ENCODE results near the gene PRKAG2. TPM values are rescaled to one million over a fixed set of nuclear protein-coding genes. Genes with fewer than 3 reads are reported as not detected.

PRKAG2 gene
- total and polyA plus RNA-seq, 2 of the 13 experiments (the other 11 are each of a cell fraction or from before 2014, with no cell fraction given) = 0.90 to 1.3 TPM

DNA sequence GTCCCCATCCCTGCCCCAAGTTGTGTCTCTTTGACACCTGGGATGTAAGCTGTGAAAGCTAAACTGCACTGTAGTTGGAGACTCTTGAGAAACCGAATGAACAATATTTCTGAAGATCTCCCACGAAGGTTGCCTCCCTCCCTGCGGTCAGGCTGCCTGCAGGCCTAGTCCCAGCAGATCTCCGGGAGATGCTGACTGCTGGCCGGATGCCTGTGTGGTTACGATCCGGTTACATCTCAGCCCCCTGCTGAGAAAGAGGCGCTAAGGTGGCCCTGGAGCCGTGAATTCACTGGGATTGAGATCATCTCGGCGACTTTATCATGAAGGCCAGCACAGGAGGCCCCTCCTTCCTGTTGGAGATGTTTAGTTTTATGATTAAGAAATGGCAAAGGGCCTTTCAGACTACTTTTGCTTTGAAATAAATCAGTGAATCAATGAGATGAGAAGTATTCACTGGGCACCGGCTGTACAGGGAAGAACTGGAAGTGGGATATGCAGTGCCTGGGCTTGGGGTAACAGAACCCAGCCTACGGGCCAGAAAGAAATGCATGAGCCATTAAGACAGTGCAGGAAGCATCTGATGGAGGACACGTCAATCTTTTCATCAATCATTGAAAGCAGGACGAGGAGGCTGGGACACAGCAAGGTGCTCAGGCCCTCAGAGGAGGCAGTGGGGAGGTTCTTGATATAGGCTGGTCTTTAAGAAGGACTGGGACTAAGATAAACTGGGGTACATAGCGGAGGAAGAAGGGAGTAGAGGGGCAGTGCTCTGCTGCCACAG lies 177.6 kb downstream of the PRKAG2 start:
- Histone ChIP-seq H3K9me3 (ENCODE audit: low read length) (no peaks in the 10 kb centered on the region), H3K27ac (ENCODE audit: extremely low read length, insufficient read depth, low read length) (no peak overlapping the region), H4K20me1 (ENCODE audit: insufficient read depth, low read length) (no peaks in the 10 kb centered on the region), H3K36me3 (replicated peaks in 1 of 2; ENCODE audit: control insufficient read depth in 1 of 2, insufficient read depth in 2 of 2, low read length in 2 of 2) (no peaks in the 10 kb centered on the region), H3K9ac (ENCODE audit: insufficient read depth, low read depth, low read length) (no peak overlapping the region), H3K27me3 (ENCODE audit: control insufficient read depth in 1 of 2, insufficient read depth in 2 of 2, low read length in 2 of 2) (peaks cover 1 to 40% of the 10 kb centered on the region in 2 experiments; a peak in 3 of 5 replicates), H3K79me2 (ENCODE audit: insufficient read depth, low read length) (no peaks in the 10 kb centered on the region), H3K4me1 (ENCODE audit: insufficient read depth, low read length) (peaks cover 22% of the 10 kb centered on the region), H3K4me2 (ENCODE audit: low read depth, low read length) (no peak overlapping the region), H3K4me3 (replicated peaks in 1 of 3; ENCODE audit: insufficient read depth in 1 of 3, low read depth in 2 of 3, low read length in 3 of 3) (no peak overlapping the region), H2AFZ (ENCODE audit: low read length) (no peak overlapping the region)
- TF ChIP-seq, protein P1, sequence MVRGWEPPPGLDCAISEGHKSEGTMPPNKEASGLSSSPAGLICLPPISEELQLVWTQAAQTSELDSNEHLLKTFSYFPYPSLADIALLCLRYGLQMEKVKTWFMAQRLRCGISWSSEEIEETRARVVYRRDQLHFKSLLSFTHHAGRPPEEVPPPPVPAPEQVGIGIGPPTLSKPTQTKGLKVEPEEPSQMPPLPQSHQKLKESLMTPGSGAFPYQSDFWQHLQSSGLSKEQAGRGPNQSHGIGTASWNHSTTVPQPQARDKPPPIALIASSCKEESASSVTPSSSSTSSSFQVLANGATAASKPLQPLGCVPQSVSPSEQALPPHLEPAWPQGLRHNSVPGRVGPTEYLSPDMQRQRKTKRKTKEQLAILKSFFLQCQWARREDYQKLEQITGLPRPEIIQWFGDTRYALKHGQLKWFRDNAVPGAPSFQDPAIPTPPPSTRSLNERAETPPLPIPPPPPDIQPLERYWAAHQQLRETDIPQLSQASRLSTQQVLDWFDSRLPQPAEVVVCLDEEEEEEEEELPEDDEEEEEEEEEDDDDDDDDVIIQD (CRISPR knock-in tag; IDR thresholded peaks at IDR 0.05; ENCODE audit: low read depth) = no peak
- TF ChIP-seq KDM5B (CRISPR knock-in tag; IDR thresholded peaks at IDR 0.05; ENCODE audit: borderline replicate concordance) = no peak
- TF ChIP-seq, protein P2, sequence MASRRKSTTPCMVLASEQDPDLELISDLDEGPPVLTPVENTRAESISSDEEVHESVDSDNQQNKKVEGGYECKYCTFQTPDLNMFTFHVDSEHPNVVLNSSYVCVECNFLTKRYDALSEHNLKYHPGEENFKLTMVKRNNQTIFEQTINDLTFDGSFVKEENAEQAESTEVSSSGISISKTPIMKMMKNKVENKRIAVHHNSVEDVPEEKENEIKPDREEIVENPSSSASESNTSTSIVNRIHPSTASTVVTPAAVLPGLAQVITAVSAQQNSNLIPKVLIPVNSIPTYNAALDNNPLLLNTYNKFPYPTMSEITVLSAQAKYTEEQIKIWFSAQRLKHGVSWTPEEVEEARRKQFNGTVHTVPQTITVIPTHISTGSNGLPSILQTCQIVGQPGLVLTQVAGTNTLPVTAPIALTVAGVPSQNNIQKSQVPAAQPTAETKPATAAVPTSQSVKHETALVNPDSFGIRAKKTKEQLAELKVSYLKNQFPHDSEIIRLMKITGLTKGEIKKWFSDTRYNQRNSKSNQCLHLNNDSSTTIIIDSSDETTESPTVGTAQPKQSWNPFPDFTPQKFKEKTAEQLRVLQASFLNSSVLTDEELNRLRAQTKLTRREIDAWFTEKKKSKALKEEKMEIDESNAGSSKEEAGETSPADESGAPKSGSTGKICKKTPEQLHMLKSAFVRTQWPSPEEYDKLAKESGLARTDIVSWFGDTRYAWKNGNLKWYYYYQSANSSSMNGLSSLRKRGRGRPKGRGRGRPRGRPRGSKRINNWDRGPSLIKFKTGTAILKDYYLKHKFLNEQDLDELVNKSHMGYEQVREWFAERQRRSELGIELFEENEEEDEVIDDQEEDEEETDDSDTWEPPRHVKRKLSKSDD (CRISPR knock-in tag; IDR thresholded peaks at IDR 0.05; ENCODE audit: low read depth) = no peak
- no peak for TF ChIP-seq ZNF709 (CRISPR knock-in tag; IDR thresholded peaks at IDR 0.05)
- TF ChIP-seq GATA4 (IDR thresholded peaks at IDR 0.05; ENCODE audit: borderline replicate concordance, low read depth) = no peak
- no peak for TF ChIP-seq ZNF235 (CRISPR knock-in tag; IDR thresholded peaks at IDR 0.05; ENCODE audit: borderline replicate concordance)
- TF ChIP-seq, protein P3, sequence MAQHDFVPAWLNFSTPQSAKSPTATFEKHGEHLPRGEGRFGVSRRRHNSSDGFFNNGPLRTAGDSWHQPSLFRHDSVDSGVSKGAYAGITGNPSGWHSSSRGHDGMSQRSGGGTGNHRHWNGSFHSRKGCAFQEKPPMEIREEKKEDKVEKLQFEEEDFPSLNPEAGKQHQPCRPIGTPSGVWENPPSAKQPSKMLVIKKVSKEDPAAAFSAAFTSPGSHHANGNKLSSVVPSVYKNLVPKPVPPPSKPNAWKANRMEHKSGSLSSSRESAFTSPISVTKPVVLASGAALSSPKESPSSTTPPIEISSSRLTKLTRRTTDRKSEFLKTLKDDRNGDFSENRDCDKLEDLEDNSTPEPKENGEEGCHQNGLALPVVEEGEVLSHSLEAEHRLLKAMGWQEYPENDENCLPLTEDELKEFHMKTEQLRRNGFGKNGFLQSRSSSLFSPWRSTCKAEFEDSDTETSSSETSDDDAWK (CRISPR knock-in tag; IDR thresholded peaks at IDR 0.05) = no peak
- TF ChIP-seq ZNF446 (CRISPR knock-in tag; IDR thresholded peaks at IDR 0.05) = no peak
- no peak for TF ChIP-seq ZNF264 (CRISPR knock-in tag; IDR thresholded peaks at IDR 0.05)
- ATAC-seq = no peak
- BruUV-seq (replicated peaks) = no TSS peak
- no peak for DNase-seq (ENCODE audit: low spot score)
- intact Hi-C loops (cut with micrococcal nuclease; ENCODE audit: unreplicated experiment) = no loop called here
- in situ Hi-C loops (cut with HindIII; ENCODE audit: extremely low pct_ligation_motif_present, low pct_unique_long_range_greater_than_20kb) = no loop called here
- FAIRE-seq = no peak
- ChIA-PET CTCF (ENCODE audit: low intra/inter-chr PET ratio, low total read pairs) (no interaction called here), POLR2A (no interaction called here)
- 14% methylated on average over 11 of the region's 16 CpGs for WGBS (ENCODE audit: low lambda C conversion rate)
